Uterus (tissue), 4 donors: ENCODE data around the gene RHEX. TPM values are rescaled to one million over a fixed set of nuclear protein-coding genes. Genes with fewer than 3 reads are reported as not detected.

Experiments used
- DNase-seq, 2 donors: peaks; one replicate each; pipeline ENCODE4 v3.0.0-alpha.2; 2019 to 2020
- H3K27ac ChIP-seq, 2 donors: fragments of 200-600 bp; sonication (generic); 1 replicate in 1 of 2; 2 replicates in 1 of 2; pipeline ENCODE4 v1.5.1; 2016 to 2018
- H3K27me3 ChIP-seq, 2 donors: fragments of 200-600 bp; sonication (generic); one replicate each; pipeline ENCODE4 v1.5.1; 2018 to 2019; ENCODE audit warnings: control low read depth in 1 of 2
- H3K36me3 ChIP-seq, 2 donors: fragments of 200-600 bp; sonication (generic); one replicate each; pipeline ENCODE4 v1.5.1; 2019; ENCODE audit warnings: control low read depth in 1 of 2
- H3K4me1 ChIP-seq, 2 donors: fragments of 200-600 bp; sonication (generic); one replicate each; pipeline ENCODE4 v1.5.1; 2018 to 2019; ENCODE audit warnings: control low read depth in 1 of 2
- H3K4me3 ChIP-seq, 2 donors: fragments of 200-600 bp; sonication (generic); 1 replicate in 1 of 2; 2 replicates in 1 of 2; pipeline ENCODE4 v1.5.1; 2018 to 2019; ENCODE audit warnings: mild to moderate bottlenecking in 1 of 2
- H3K9me3 ChIP-seq, 2 donors: fragments of 200-600 bp; sonication (generic); one replicate each; pipeline ENCODE4 v1.5.1; 2019; ENCODE audit warnings: control low read depth in 1 of 2
- CTCF ChIP-seq, 4 experiments: fragments of 200-600 bp in 2 of 4; fragments of 450-650 bp in 2 of 4; sonication (generic) in 2 of 4; IDR thresholded peaks; one replicate each; pipeline ENCODE4 v1.5.1; 2016 to 2019; ENCODE audit warnings: antibody characterized with exemption in 4 of 4, mild to moderate bottlenecking in 2 of 4, moderate library complexity in 1 of 4
- POLR2A ChIP-seq, 2 donors: fragments of 450-650 bp; IDR thresholded peaks; one replicate each; pipeline ENCODE4 v1.6.1; 2016; ENCODE audit warnings: antibody characterized with exemption in 2 of 2, mild to moderate bottlenecking in 1 of 2, moderate library complexity in 1 of 2
- intact Hi-C: fragments of 100-400 bp; cut with DNase I; formaldehyde crosslinking; loops from one replicate; pipeline ENCODE4 v1.15.1; 2023; ENCODE audit warnings: low total_unique reads
- total RNA-seq, 4 donors: library from RNA; depleted of rRNA in 3 of 4; stranded (reverse); fragments of >200 nt in 3 of 4; gene quantifications; one replicate each; pipeline versions ENCODE4 v1.1.0 to v1.2.4, GENCODE V29; 2014 to 2023
- donor health status: DM: yes; HTN: yes; CAD: no.

Gene RHEX
- total RNA-seq, 4 donors from 2014 or later = 3.6 to 6.4 (median 5.6) TPM; not detected in 1

GRCh38 chr1:206121269-206121668 lies 68.3 kb downstream of the RHEX start:
- no peaks in the 10 kb centered on the region for H3K27me3 ChIP-seq
- no peak overlapping the region for H3K4me3 ChIP-seq
- intact Hi-C loops = no loop called here
- no peak for TF ChIP-seq CTCF (IDR thresholded peaks at IDR 0.05)
- no peak for TF ChIP-seq POLR2A (IDR thresholded peaks at IDR 0.05)
- peaks cover 0 to 6% of the 10 kb centered on the region in 2 donors for H3K9me3 ChIP-seq
- H3K27ac ChIP-seq = no peak overlapping the region
- no peaks in the 10 kb centered on the region for H3K36me3 ChIP-seq
- peaks cover 0 to 6% of the 10 kb centered on the region in 2 donors for H3K4me1 ChIP-seq
- DNase-seq = no peak

DNA sequence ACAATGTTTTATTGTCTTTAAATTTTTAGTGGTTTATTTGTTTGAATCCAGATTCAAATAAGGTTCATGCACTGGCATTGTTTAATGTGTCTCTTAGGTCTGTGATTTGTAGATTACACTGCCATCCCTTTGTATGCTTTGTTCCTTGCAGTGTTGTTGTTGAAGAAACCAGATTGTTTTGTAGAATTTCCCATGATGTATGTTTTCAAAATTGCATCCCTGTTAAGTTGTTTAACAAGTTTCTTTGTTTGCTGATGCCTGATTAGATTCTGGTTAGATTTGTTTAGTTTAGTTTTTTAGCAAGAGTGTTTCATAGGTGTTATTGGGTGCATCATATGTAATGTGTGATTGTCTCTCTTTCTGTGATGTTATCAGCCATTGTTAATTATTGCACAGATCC lies 69.7 kb downstream of the RHEX start:
- intact Hi-C loops = no loop called here
- no peak for TF ChIP-seq POLR2A (IDR thresholded peaks at IDR 0.05)
- no peak for TF ChIP-seq CTCF (IDR thresholded peaks at IDR 0.05)
- DNase-seq = no peak
- Histone ChIP-seq H3K36me3 (no peaks in the 10 kb centered on the region), H3K27me3 (no peaks in the 10 kb centered on the region), H3K4me3 (no peak overlapping the region), H3K4me1 (no peaks in the 10 kb centered on the region), H3K27ac (no peak overlapping the region), H3K9me3 (peaks cover 0 to 6% of the 10 kb centered on the region in 2 donors)

- intact Hi-C loops = no loop called here
- DNase-seq = no peak
- Histone ChIP-seq H3K36me3 (no peaks in the 10 kb centered on the region), H3K27me3 (no peaks in the 10 kb centered on the region), H3K4me3 (no peak overlapping the region), H3K9me3 (peaks cover 0 to 6% of the 10 kb centered on the region in 2 donors), H3K4me1 (no peaks in the 10 kb centered on the region), H3K27ac (no peak overlapping the region)
- TF ChIP-seq CTCF (IDR thresholded peaks at IDR 0.05) = no peak
- no peak for TF ChIP-seq POLR2A (IDR thresholded peaks at IDR 0.05)
Measured at GRCh38 chr1:206125346-206125745, 72.4 kb downstream of the RHEX start.

GRCh38 chr1:206127336-206127735 lies 74.4 kb downstream of the RHEX start:
- no peak for DNase-seq
- Histone ChIP-seq H3K9me3 (no peaks in the 10 kb centered on the region), H3K27ac (no peak overlapping the region), H3K4me3 (no peak overlapping the region), H3K4me1 (no peaks in the 10 kb centered on the region), H3K27me3 (no peaks in the 10 kb centered on the region), H3K36me3 (no peaks in the 10 kb centered on the region)
- TF ChIP-seq POLR2A (IDR thresholded peaks at IDR 0.05) (no peak), CTCF (IDR thresholded peaks at IDR 0.05) (no peak)
- intact Hi-C loops = no loop called here

DNA sequence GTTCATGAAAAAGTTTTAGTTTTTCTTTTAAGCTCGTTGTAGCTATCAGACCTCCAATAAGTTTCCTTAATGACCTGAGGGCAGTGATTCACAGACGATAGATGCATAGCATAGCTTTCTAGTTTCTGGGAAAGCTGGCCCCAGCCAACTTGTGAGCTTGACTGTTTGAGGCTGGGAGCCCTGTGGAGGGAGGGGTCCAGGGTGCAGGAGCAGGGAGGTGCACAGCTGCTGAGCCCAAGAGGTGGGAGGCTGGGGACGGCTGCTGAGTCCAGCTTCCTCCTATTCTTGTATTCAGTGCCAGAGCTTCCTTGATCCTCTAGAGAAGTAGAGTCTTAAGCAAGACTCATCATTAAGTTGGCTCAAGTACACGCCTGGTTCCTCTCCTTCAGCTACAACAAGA lies 75.2 kb downstream of the RHEX start:
- DNase-seq = no peak
- Histone ChIP-seq H3K4me1 (no peaks in the 10 kb centered on the region), H3K9me3 (no peaks in the 10 kb centered on the region), H3K27me3 (no peaks in the 10 kb centered on the region), H3K4me3 (no peak overlapping the region), H3K27ac (no peak overlapping the region), H3K36me3 (no peaks in the 10 kb centered on the region)
- no peak for TF ChIP-seq POLR2A (IDR thresholded peaks at IDR 0.05)
- no peak for TF ChIP-seq CTCF (IDR thresholded peaks at IDR 0.05)
- intact Hi-C loops = no loop called here
